Measurements from ENCODE around the gene ZFAND6.

DNA sequence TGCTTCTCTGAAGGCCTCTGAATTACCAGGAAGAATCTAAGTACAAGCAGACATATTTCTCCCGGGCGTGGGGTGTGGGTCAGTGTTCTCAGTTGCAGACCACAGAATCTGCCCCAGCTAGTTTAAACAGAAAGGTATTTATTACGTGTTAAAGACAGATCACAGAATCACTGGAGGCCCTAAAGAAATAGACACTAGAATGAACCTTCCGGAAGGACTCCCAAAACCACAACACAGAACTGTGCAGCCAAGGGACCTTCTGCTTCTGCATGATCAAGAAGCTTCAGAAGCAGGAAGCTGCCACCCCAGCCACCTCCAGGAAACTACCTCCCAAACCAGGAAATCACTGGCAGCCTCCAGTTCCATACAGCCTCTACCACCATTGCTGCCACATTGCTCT lies 32.7 kb upstream of the ZFAND6 start:
- TF ChIP-seq, protein P1, sequence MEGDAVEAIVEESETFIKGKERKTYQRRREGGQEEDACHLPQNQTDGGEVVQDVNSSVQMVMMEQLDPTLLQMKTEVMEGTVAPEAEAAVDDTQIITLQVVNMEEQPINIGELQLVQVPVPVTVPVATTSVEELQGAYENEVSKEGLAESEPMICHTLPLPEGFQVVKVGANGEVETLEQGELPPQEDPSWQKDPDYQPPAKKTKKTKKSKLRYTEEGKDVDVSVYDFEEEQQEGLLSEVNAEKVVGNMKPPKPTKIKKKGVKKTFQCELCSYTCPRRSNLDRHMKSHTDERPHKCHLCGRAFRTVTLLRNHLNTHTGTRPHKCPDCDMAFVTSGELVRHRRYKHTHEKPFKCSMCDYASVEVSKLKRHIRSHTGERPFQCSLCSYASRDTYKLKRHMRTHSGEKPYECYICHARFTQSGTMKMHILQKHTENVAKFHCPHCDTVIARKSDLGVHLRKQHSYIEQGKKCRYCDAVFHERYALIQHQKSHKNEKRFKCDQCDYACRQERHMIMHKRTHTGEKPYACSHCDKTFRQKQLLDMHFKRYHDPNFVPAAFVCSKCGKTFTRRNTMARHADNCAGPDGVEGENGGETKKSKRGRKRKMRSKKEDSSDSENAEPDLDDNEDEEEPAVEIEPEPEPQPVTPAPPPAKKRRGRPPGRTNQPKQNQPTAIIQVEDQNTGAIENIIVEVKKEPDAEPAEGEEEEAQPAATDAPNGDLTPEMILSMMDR (IDR thresholded peaks at IDR 0.05; ENCODE audit: low read depth, low read length, missing input control), result no peak
- TF ChIP-seq, protein P2, sequence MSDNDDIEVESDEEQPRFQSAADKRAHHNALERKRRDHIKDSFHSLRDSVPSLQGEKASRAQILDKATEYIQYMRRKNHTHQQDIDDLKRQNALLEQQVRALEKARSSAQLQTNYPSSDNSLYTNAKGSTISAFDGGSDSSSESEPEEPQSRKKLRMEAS (IDR thresholded peaks at IDR 0.05), result no peak
- TF ChIP-seq RAD21 (IDR thresholded peaks at IDR 0.05), result no peak
- no peak for TF ChIP-seq FOXA2 (IDR thresholded peaks at IDR 0.05)
- TF ChIP-seq, protein P3, sequence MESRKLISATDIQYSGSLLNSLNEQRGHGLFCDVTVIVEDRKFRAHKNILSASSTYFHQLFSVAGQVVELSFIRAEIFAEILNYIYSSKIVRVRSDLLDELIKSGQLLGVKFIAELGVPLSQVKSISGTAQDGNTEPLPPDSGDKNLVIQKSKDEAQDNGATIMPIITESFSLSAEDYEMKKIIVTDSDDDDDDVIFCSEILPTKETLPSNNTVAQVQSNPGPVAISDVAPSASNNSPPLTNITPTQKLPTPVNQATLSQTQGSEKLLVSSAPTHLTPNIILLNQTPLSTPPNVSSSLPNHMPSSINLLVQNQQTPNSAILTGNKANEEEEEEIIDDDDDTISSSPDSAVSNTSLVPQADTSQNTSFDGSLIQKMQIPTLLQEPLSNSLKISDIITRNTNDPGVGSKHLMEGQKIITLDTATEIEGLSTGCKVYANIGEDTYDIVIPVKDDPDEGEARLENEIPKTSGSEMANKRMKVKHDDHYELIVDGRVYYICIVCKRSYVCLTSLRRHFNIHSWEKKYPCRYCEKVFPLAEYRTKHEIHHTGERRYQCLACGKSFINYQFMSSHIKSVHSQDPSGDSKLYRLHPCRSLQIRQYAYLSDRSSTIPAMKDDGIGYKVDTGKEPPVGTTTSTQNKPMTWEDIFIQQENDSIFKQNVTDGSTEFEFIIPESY (IDR thresholded peaks at IDR 0.05), result no peak
- TF ChIP-seq, protein P4, sequence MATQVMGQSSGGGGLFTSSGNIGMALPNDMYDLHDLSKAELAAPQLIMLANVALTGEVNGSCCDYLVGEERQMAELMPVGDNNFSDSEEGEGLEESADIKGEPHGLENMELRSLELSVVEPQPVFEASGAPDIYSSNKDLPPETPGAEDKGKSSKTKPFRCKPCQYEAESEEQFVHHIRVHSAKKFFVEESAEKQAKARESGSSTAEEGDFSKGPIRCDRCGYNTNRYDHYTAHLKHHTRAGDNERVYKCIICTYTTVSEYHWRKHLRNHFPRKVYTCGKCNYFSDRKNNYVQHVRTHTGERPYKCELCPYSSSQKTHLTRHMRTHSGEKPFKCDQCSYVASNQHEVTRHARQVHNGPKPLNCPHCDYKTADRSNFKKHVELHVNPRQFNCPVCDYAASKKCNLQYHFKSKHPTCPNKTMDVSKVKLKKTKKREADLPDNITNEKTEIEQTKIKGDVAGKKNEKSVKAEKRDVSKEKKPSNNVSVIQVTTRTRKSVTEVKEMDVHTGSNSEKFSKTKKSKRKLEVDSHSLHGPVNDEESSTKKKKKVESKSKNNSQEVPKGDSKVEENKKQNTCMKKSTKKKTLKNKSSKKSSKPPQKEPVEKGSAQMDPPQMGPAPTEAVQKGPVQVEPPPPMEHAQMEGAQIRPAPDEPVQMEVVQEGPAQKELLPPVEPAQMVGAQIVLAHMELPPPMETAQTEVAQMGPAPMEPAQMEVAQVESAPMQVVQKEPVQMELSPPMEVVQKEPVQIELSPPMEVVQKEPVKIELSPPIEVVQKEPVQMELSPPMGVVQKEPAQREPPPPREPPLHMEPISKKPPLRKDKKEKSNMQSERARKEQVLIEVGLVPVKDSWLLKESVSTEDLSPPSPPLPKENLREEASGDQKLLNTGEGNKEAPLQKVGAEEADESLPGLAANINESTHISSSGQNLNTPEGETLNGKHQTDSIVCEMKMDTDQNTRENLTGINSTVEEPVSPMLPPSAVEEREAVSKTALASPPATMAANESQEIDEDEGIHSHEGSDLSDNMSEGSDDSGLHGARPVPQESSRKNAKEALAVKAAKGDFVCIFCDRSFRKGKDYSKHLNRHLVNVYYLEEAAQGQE (IDR thresholded peaks at IDR 0.05), result no peak

Data from liver (tissue), 3 donors.